ENCODE data around the gene SLC28A3.

GRCh38 chr9:84354035-84354434, 13.5 kb upstream of the SLC28A3 start:
- no peak for TF ChIP-seq POLR2AphosphoS5 (IDR thresholded peaks at IDR 0.05; ENCODE audit: low read depth, low read length)
- TF ChIP-seq REST (IDR thresholded peaks at IDR 0.05; ENCODE audit: insufficient read depth in 1 of 2, low read depth in 2 of 2, low read length in 2 of 2) = no peak
- no peak for TF ChIP-seq SIN3A (IDR thresholded peaks at IDR 0.05; ENCODE audit: borderline replicate concordance, insufficient read depth, low read length)
- no peak for TF ChIP-seq TAF1 (IDR thresholded peaks at IDR 0.05; ENCODE audit: borderline replicate concordance, insufficient read depth, low read length)

Data from PFSK-1 (cell line).